PC-9 (cell line): Measurements from ENCODE around the gene MAST4. TPM values are rescaled to one million over a fixed set of nuclear protein-coding genes. Genes with fewer than 3 reads are reported as not detected.

Experiments used
- BruUV-seq: library from RNA; stranded (reverse); fragments of 400-500 nt; replicated peaks from 2 replicates; lab custom pipeline; 2021; lab: Mats Ljungman, UMichigan
- CTCF ChIA-PET: fragments of 300-600 bp; sonication (Branson Sonifier 250); formaldehyde crosslinking; loops from one replicate; lab custom pipeline; 2022; ENCODE audit warnings: antibody characterized with exemption; lab: Charles Lee
- POLR2A ChIA-PET: fragments of 300-600 bp; sonication (Branson Sonifier 250); formaldehyde crosslinking; loops from one replicate; lab custom pipeline; 2022; ENCODE audit warnings: antibody characterized with exemption; ENCODE audit not compliant: unreplicated experiment; lab: Charles Lee
- DNase-seq, 2 experiments: peaks; one replicate each; pipeline versions ENCODE4 v3.0.0 to v3.0.0-alpha.2; 2015 to 2022; ENCODE audit warnings: mixed read lengths in 1 of 2
- H2AFZ ChIP-seq: fragments of 200-600 bp; sonication (generic); 2 replicates; pipeline ENCODE4 v1.8.1; 2017; ENCODE audit warnings: antibody characterized with exemption
- H3F3A ChIP-seq: fragments of 200-600 bp; sonication (generic); 2 replicates; pipeline ENCODE4 v1.8.1; 2017; ENCODE audit warnings: antibody characterized with exemption, mild to moderate bottlenecking, low read depth; ENCODE audit not compliant: insufficient read depth
- H3K27ac ChIP-seq: fragments of 200-600 bp; sonication (generic); 2 replicates; pipeline ENCODE4 v1.6.1; 2016; ENCODE audit warnings: mixed run types
- H3K27me3 ChIP-seq: fragments of 200-600 bp; sonication (generic); 2 replicates; pipeline ENCODE4 v1.6.1; 2016; ENCODE audit warnings: low read depth, mixed run types; ENCODE audit not compliant: insufficient read depth
- H3K36me3 ChIP-seq: fragments of 200-600 bp; sonication (generic); 2 replicates; pipeline ENCODE4 v1.6.1; 2016; ENCODE audit warnings: low read depth, mixed run types
- H3K4me1 ChIP-seq: fragments of 200-600 bp; sonication (generic); replicated peaks from 2 replicates; pipeline ENCODE4 v1.6.1; 2016; ENCODE audit warnings: mixed run types; ENCODE audit not compliant: insufficient read depth
- H3K4me2 ChIP-seq: fragments of 200-600 bp; sonication (generic); 2 replicates; pipeline ENCODE4 v1.6.1; 2017; ENCODE audit warnings: mixed run types
- H3K4me3 ChIP-seq: fragments of 200-600 bp; sonication (generic); 2 replicates; pipeline ENCODE4 v1.6.1; 2016; ENCODE audit warnings: mixed run types
- H3K79me2 ChIP-seq: fragments of 200-600 bp; sonication (generic); 2 replicates; pipeline ENCODE4 v1.6.1; 2017; ENCODE audit warnings: low read depth, mixed run types
- H3K9me2 ChIP-seq: fragments of 200-600 bp; sonication (generic); 2 replicates; pipeline ENCODE4 v1.8.1; 2017; ENCODE audit warnings: mild to moderate bottlenecking; ENCODE audit not compliant: insufficient read depth
- H3K9me3 ChIP-seq: fragments of 200-600 bp; sonication (generic); 2 replicates; pipeline ENCODE4 v1.8.1; 2016; ENCODE audit warnings: low read depth; ENCODE audit not compliant: insufficient read depth
- H4K20me1 ChIP-seq: fragments of 200-600 bp; sonication (generic); 2 replicates; pipeline ENCODE4 v1.8.1; 2017; ENCODE audit not compliant: insufficient read depth
- EZH2 ChIP-seq: fragments of 200-600 bp; sonication (generic); IDR thresholded peaks from 2 replicates; pipeline ENCODE4 v1.8.0; 2017; ENCODE audit warnings: antibody characterized with exemption, low read depth
- intact Hi-C: fragments of 100-400 bp; cut with micrococcal nuclease; formaldehyde crosslinking; loops from one replicate; pipeline ENCODE4 v1.10.0; 2022; ENCODE audit not compliant: unreplicated experiment
- total RNA-seq: library from RNA; stranded (reverse); gene quantifications from 2 replicates; pipeline ENCODE4 v1.2.3, GENCODE V29; 2021
- TF ChIP-seq, protein P1 (sequence below): fragments of 200-600 bp; sonication (generic); conservative IDR thresholded peaks from 2 replicates; pipeline ENCODE4 v1.6.1; 2017; ENCODE audit warnings: mixed run types, antibody characterized with exemption, mild to moderate bottlenecking, moderate library complexity

The MAST4 gene
- total RNA-seq, 1 experiment from 2014 or later = 19.3 TPM

DNA sequence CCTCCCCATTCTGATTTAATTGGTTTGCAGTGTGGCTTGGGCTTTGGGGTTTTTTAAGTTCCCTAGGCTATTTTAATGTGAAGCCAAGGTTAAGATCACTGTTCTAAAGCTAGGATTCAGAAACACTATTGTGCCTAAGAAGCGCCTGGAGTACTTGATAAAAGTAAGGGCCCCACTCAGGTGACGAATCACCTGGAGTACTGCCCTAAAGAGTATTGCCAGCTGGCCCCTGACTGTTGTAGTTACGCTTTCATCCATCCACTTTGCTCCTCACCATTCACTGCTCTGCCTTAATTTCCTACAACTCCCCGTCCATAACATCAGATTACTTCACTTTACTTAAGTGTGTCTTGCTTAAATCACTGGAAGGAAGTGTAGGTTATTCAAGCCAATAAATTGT lies 481.1 kb downstream of the MAST4 start:
- no peak for DNase-seq
- CTCF ChIA-PET = no interaction called here
- Histone ChIP-seq H3K9me2 (no peaks in the 10 kb centered on the region), H3K9me3 (no peaks in the 10 kb centered on the region), H3F3A (no peaks in the 10 kb centered on the region), H2AFZ (no peak overlapping the region), H3K4me2 (no peak overlapping the region), H3K4me3 (no peak overlapping the region), H3K36me3 (no peaks in the 10 kb centered on the region), H3K4me1 (no peaks in the 10 kb centered on the region), H3K27me3 (no peaks in the 10 kb centered on the region), H4K20me1 (no peaks in the 10 kb centered on the region; the same call in 1 of the 2 replicates), H3K27ac (no peak overlapping the region), H3K79me2 (0 out of 2 replicates have a peak, but pooled peaks cover 6% of the 10 kb centered on the region)
- POLR2A ChIA-PET = no interaction called here
- intact Hi-C loops = no loop called here
- TF ChIP-seq, protein P1, sequence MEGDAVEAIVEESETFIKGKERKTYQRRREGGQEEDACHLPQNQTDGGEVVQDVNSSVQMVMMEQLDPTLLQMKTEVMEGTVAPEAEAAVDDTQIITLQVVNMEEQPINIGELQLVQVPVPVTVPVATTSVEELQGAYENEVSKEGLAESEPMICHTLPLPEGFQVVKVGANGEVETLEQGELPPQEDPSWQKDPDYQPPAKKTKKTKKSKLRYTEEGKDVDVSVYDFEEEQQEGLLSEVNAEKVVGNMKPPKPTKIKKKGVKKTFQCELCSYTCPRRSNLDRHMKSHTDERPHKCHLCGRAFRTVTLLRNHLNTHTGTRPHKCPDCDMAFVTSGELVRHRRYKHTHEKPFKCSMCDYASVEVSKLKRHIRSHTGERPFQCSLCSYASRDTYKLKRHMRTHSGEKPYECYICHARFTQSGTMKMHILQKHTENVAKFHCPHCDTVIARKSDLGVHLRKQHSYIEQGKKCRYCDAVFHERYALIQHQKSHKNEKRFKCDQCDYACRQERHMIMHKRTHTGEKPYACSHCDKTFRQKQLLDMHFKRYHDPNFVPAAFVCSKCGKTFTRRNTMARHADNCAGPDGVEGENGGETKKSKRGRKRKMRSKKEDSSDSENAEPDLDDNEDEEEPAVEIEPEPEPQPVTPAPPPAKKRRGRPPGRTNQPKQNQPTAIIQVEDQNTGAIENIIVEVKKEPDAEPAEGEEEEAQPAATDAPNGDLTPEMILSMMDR = no peak
- no peak for TF ChIP-seq EZH2
- BruUV-seq = no TSS peak

DNA sequence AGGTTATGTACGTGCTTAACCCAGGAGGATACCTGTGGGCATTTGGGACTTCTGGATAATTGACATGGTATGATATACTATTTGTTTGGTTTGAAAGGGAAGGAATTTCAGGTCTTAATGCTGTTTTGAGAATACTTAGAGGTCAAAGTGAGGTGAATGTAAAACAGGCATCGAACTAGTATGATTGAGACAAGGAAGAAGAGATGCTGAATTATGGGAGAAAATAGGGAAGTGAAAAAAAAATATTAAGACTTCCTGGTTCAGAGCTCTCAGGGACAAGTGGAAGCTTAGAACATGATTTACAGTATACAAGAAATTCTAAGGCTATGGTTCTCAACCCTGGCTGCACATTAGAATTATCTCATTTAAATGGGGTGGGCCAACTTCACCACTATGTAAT lies 485.1 kb downstream of the MAST4 start:
- H3K9me2 ChIP-seq = no peaks in the 10 kb centered on the region
- no peak for DNase-seq
- no peak for TF ChIP-seq EZH2
- TF ChIP-seq, protein P1 = no peak
- no TSS peak for BruUV-seq
- H4K20me1 ChIP-seq = no peaks in the 10 kb centered on the region; the same call in 1 of the 2 replicates
- no peak overlapping the region for H3K27ac ChIP-seq
- ChIA-PET POLR2A (no interaction called here), CTCF (no interaction called here)
- intact Hi-C loops = no loop called here
- no peaks in the 10 kb centered on the region for H3K9me3 ChIP-seq
- H3K27me3 ChIP-seq = no peaks in the 10 kb centered on the region
- no peak overlapping the region for H2AFZ ChIP-seq
- no peaks in the 10 kb centered on the region for H3K4me1 ChIP-seq
- no peaks in the 10 kb centered on the region for H3F3A ChIP-seq
- H3K79me2 ChIP-seq = 0 out of 2 replicates have a peak, but pooled peaks cover 5% of the 10 kb centered on the region
- H3K4me3 ChIP-seq = no peak overlapping the region
- no peak overlapping the region for H3K4me2 ChIP-seq
- no peaks in the 10 kb centered on the region for H3K36me3 ChIP-seq

DNA sequence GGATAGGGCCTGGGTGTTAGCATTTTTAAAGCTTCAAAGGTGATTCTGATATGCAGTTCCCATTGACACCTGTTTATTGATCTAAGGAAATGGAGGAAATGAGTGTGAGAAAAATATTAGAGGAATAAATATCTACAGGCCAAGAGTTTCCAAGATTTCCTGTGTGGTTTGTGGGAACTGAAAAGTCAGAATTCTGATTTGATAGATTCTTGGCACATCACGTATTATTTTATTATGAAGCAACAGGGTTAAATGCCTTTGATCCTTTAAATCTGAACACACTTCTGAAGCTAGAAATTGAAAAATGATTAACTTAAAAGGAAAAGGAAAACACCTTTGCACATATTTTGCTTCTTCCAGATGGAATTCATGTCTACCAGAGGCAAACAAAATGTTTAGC lies 486.7 kb downstream of the MAST4 start:
- H3F3A ChIP-seq = no peaks in the 10 kb centered on the region
- H4K20me1 ChIP-seq = no peaks in the 10 kb centered on the region; the same call in 1 of the 2 replicates
- ChIA-PET POLR2A (no interaction called here), CTCF (no interaction called here)
- no peak overlapping the region for H3K4me3 ChIP-seq
- H3K27me3 ChIP-seq = no peaks in the 10 kb centered on the region
- TF ChIP-seq, protein P1 = no peak
- no peaks in the 10 kb centered on the region for H3K9me3 ChIP-seq
- no peak overlapping the region for H3K4me2 ChIP-seq
- H3K36me3 ChIP-seq = no peaks in the 10 kb centered on the region
- H2AFZ ChIP-seq = no peak overlapping the region
- H3K27ac ChIP-seq = no peak overlapping the region
- peaks cover 4% of the 10 kb centered on the region; the same call in 1 of the 2 replicates for H3K79me2 ChIP-seq
- H3K4me1 ChIP-seq = no peaks in the 10 kb centered on the region
- DNase-seq = no peak
- no peaks in the 10 kb centered on the region for H3K9me2 ChIP-seq
- no TSS peak for BruUV-seq
- intact Hi-C loops = no loop called here
